ENCODE results near the gene SNPH.
A peak's percentile ranks its signal among the peaks of the same experiment; 100 is the strongest.

SNPH gene

GRCh38 chr20:1320016-1320415 lies 53.9 kb downstream of the SNPH start:
- H3K4me3 ChIP-seq (ENCODE audit: low read depth, low read length), result no peak overlapping the region
- H3K9me3 ChIP-seq (ENCODE audit: control insufficient read depth, insufficient read depth, low read depth, low read length), result no peaks in the 10 kb centered on the region
- no peak overlapping the region for H3K9ac ChIP-seq (ENCODE audit: low read length)
- no peaks in the 10 kb centered on the region for H3K27me3 ChIP-seq (ENCODE audit: control insufficient read depth, insufficient read depth, low read length)
- no peaks in the 10 kb centered on the region for H3K36me3 ChIP-seq (ENCODE audit: control insufficient read depth, insufficient read depth, low read length)
- H3K4me1 ChIP-seq (ENCODE audit: control insufficient read depth, insufficient read depth, low read length), result no peaks in the 10 kb centered on the region
- no peak overlapping the region for H3K27ac ChIP-seq (ENCODE audit: low read depth, low read length)

GRCh38 chr20:1320902-1321653 lies 55.0 kb downstream of the SNPH start:
- H3K9ac ChIP-seq (ENCODE audit: low read length), result no peak overlapping the region
- H3K36me3 ChIP-seq (ENCODE audit: control insufficient read depth, insufficient read depth, low read length), result no peaks in the 10 kb centered on the region
- H3K27me3 ChIP-seq (ENCODE audit: control insufficient read depth, insufficient read depth, low read length), result no peaks in the 10 kb centered on the region
- no peak overlapping the region for H3K4me3 ChIP-seq (ENCODE audit: low read depth, low read length)
- peaks cover 2% of the 10 kb centered on the region for H3K4me1 ChIP-seq (ENCODE audit: control insufficient read depth, insufficient read depth, low read length)
- no peak overlapping the region for H3K27ac ChIP-seq (ENCODE audit: low read depth, low read length)
- H3K9me3 ChIP-seq (ENCODE audit: control insufficient read depth, insufficient read depth, low read depth, low read length), result no peaks in the 10 kb centered on the region

- Histone ChIP-seq H3K27me3 (ENCODE audit: control insufficient read depth, insufficient read depth, low read length) (no peaks in the 10 kb centered on the region), H3K36me3 (ENCODE audit: control insufficient read depth, insufficient read depth, low read length) (no peaks in the 10 kb centered on the region), H3K9ac (ENCODE audit: low read length) (no peak overlapping the region), H3K4me3 (ENCODE audit: low read depth, low read length) (no peak overlapping the region), H3K9me3 (ENCODE audit: control insufficient read depth, insufficient read depth, low read depth, low read length) (no peaks in the 10 kb centered on the region), H3K4me1 (ENCODE audit: control insufficient read depth, insufficient read depth, low read length) (peaks cover 7% of the 10 kb centered on the region), H3K27ac (ENCODE audit: low read depth, low read length) (no peak overlapping the region)
Measured at GRCh38 chr20:1321654-1321939, 55.5 kb downstream of the SNPH start.

- H3K27me3 ChIP-seq (ENCODE audit: control insufficient read depth, insufficient read depth, low read length), result no peaks in the 10 kb centered on the region
- no peak overlapping the region for H3K27ac ChIP-seq (ENCODE audit: low read depth, low read length)
- H3K36me3 ChIP-seq (ENCODE audit: control insufficient read depth, insufficient read depth, low read length), result no peaks in the 10 kb centered on the region
- H3K4me3 ChIP-seq (ENCODE audit: low read depth, low read length), result no peak overlapping the region
- H3K4me1 ChIP-seq (ENCODE audit: control insufficient read depth, insufficient read depth, low read length), result peaks cover 14% of the 10 kb centered on the region
- no peak overlapping the region for H3K9ac ChIP-seq (ENCODE audit: low read length)
- no peaks in the 10 kb centered on the region for H3K9me3 ChIP-seq (ENCODE audit: control insufficient read depth, insufficient read depth, low read depth, low read length)
Measured at GRCh38 chr20:1322511-1323245, 56.6 kb downstream of the SNPH start.

GRCh38 chr20:1323256-1323655 lies 57.2 kb downstream of the SNPH start:
- H3K27ac ChIP-seq (ENCODE audit: low read depth, low read length), result no peak overlapping the region
- H3K4me1 ChIP-seq (ENCODE audit: control insufficient read depth, insufficient read depth, low read length), result peaks cover 14% of the 10 kb centered on the region
- no peaks in the 10 kb centered on the region for H3K36me3 ChIP-seq (ENCODE audit: control insufficient read depth, insufficient read depth, low read length)

GRCh38 chr20:1323830-1324597 lies 57.9 kb downstream of the SNPH start:
- H3K4me1 ChIP-seq (ENCODE audit: control insufficient read depth, insufficient read depth, low read length), result peaks cover 16% of the 10 kb centered on the region
- no peaks in the 10 kb centered on the region; the same call in 1 of the 2 replicates for H3K36me3 ChIP-seq (ENCODE audit: control insufficient read depth, insufficient read depth, low read length)
- H3K9ac ChIP-seq (ENCODE audit: low read length), result no peak overlapping the region
- H3K27me3 ChIP-seq (ENCODE audit: control insufficient read depth, insufficient read depth, low read length), result no peaks in the 10 kb centered on the region
- H3K9me3 ChIP-seq (ENCODE audit: control insufficient read depth, insufficient read depth, low read depth, low read length), result no peaks in the 10 kb centered on the region
- H3K27ac ChIP-seq (ENCODE audit: low read depth, low read length), result no peak overlapping the region
- H3K4me3 ChIP-seq (ENCODE audit: low read depth, low read length), result no peak overlapping the region

More at GRCh38 chr20:1323256-1323655, 57.2 kb downstream of the SNPH start:
- H3K9ac ChIP-seq (ENCODE audit: low read length), result no peak overlapping the region
- no peaks in the 10 kb centered on the region for H3K27me3 ChIP-seq (ENCODE audit: control insufficient read depth, insufficient read depth, low read length)
- H3K9me3 ChIP-seq (ENCODE audit: control insufficient read depth, insufficient read depth, low read depth, low read length), result no peaks in the 10 kb centered on the region
- H3K4me3 ChIP-seq (ENCODE audit: low read depth, low read length), result no peak overlapping the region

GRCh38 chr20:1324598-1325172 lies 58.6 kb downstream of the SNPH start:
- Histone ChIP-seq H3K27ac (ENCODE audit: low read depth, low read length) (no peak overlapping the region), H3K4me3 (ENCODE audit: low read depth, low read length) (peak overlapping the region; percentile 79)

GRCh38 chr20:1325173-1326030 lies 59.3 kb downstream of the SNPH start:
- Histone ChIP-seq H3K4me1 (ENCODE audit: control insufficient read depth, insufficient read depth, low read length) (peaks cover 16% of the 10 kb centered on the region), H3K9ac (ENCODE audit: low read length) (peak overlapping the region; percentile 96), H3K27ac (ENCODE audit: low read depth, low read length) (peak overlapping the region; percentile 94), H3K4me3 (ENCODE audit: low read depth, low read length) (peak overlapping the region; percentile 79), H3K9me3 (ENCODE audit: control insufficient read depth, insufficient read depth, low read depth, low read length) (no peaks in the 10 kb centered on the region), H3K36me3 (ENCODE audit: control insufficient read depth, insufficient read depth, low read length) (no peaks in the 10 kb centered on the region; the same call in 1 of the 2 replicates), H3K27me3 (ENCODE audit: control insufficient read depth, insufficient read depth, low read length) (no peaks in the 10 kb centered on the region)

More at GRCh38 chr20:1324598-1325172, 58.6 kb downstream of the SNPH start:
- H3K4me1 ChIP-seq (ENCODE audit: control insufficient read depth, insufficient read depth, low read length), result peaks cover 16% of the 10 kb centered on the region
- no peak overlapping the region for H3K9ac ChIP-seq (ENCODE audit: low read length)
- no peaks in the 10 kb centered on the region for H3K27me3 ChIP-seq (ENCODE audit: control insufficient read depth, insufficient read depth, low read length)
- no peaks in the 10 kb centered on the region for H3K9me3 ChIP-seq (ENCODE audit: control insufficient read depth, insufficient read depth, low read depth, low read length)
- H3K36me3 ChIP-seq (ENCODE audit: control insufficient read depth, insufficient read depth, low read length), result no peaks in the 10 kb centered on the region; the same call in 1 of the 2 replicates

- Histone ChIP-seq H3K9me3 (ENCODE audit: control insufficient read depth, insufficient read depth, low read depth, low read length) (no peaks in the 10 kb centered on the region), H3K4me1 (ENCODE audit: control insufficient read depth, insufficient read depth, low read length) (peaks cover 16% of the 10 kb centered on the region), H3K4me3 (ENCODE audit: low read depth, low read length) (peak overlapping the region; percentile 79), H3K36me3 (ENCODE audit: control insufficient read depth, insufficient read depth, low read length) (no peaks in the 10 kb centered on the region; the same call in 1 of the 2 replicates), H3K27me3 (ENCODE audit: control insufficient read depth, insufficient read depth, low read length) (no peaks in the 10 kb centered on the region), H3K27ac (ENCODE audit: low read depth, low read length) (peak overlapping the region; percentile 94; the same call in 1 of the 2 replicates), H3K9ac (ENCODE audit: low read length) (peak overlapping the region; percentile 96)
Measured at GRCh38 chr20:1326031-1326930, 60.2 kb downstream of the SNPH start.
